Prostate gland (tissue), 2 donors: Measurements from ENCODE around the gene TPCN1. TPM values are rescaled to one million over a fixed set of nuclear protein-coding genes. Genes with fewer than 3 reads are reported as not detected.

Source experiments
- DNase-seq: peaks from one replicate; pipeline ENCODE4 v3.0.0-alpha.2; 2019; ENCODE audit warnings: low spot score
- H3K27ac ChIP-seq, 2 donors: fragments of 200-600 bp; sonication (generic); 2 replicates each; pipeline ENCODE4 v1.5.1; 2017 to 2019
- H3K27me3 ChIP-seq: fragments of 200-600 bp; sonication (generic); replicated peaks from 2 replicates; pipeline ENCODE4 v1.5.1; 2019; ENCODE audit not compliant: insufficient read depth
- H3K36me3 ChIP-seq, 2 donors: fragments of 200-600 bp; sonication (generic); 1 replicate in 1 of 2; 2 replicates in 1 of 2; pipeline versions ENCODE4 v1.5.1 to v1.8.1; 2017 to 2019
- H3K4me1 ChIP-seq: fragments of 200-600 bp; sonication (generic); replicated peaks from 2 replicates; pipeline ENCODE4 v1.5.1; 2019
- H3K4me3 ChIP-seq, 2 donors: fragments of 200-600 bp; sonication (generic); 2 replicates each; pipeline ENCODE4 v1.5.1; 2017 to 2019
- H3K9me3 ChIP-seq: fragments of 200-600 bp; sonication (generic); 2 replicates; pipeline ENCODE4 v1.5.1; 2017
- CTCF ChIP-seq, 4 experiments: fragments of 200-600 bp in 2 of 4; fragments of 450-650 bp in 2 of 4; sonication (generic) in 2 of 4; IDR thresholded peaks; 1 replicate in 3 of 4; 2 replicates in 1 of 4; pipeline ENCODE4 v1.5.1; 2016 to 2019; ENCODE audit warnings: antibody characterized with exemption in 4 of 4, mild to moderate bottlenecking in 2 of 4, moderate library complexity in 2 of 4
- POLR2A ChIP-seq: fragments of 450-650 bp; IDR thresholded peaks from one replicate; pipeline ENCODE4 v1.6.1; 2016; ENCODE audit warnings: antibody characterized with exemption, mild to moderate bottlenecking
- POLR2AphosphoS5 ChIP-seq: sonication (generic); formaldehyde crosslinking; IDR thresholded peaks from one replicate; pipeline ENCODE4 v1.6.1; 2017; ENCODE audit warnings: antibody characterized with exemption
- WGBS: methylation state at CpG from one replicate; pipeline ENCODE4 v1.1.5; 2018; 5-methylcytosine and 5-hydroxymethylcytosine counted together
- intact Hi-C: fragments of 100-400 bp; cut with DNase I; formaldehyde crosslinking; loops from one replicate; pipeline ENCODE4 v1.14.2; 2022
- total RNA-seq, 2 donors: library from RNA; depleted of rRNA; stranded (reverse); fragments of >200 nt; gene quantifications; one replicate each; pipeline ENCODE4 v1.1.0, GENCODE V29; 2016

The TPCN1 gene
- total RNA-seq, 2 donors from 2014 or later: 52.6 to 65.3 TPM

DNA sequence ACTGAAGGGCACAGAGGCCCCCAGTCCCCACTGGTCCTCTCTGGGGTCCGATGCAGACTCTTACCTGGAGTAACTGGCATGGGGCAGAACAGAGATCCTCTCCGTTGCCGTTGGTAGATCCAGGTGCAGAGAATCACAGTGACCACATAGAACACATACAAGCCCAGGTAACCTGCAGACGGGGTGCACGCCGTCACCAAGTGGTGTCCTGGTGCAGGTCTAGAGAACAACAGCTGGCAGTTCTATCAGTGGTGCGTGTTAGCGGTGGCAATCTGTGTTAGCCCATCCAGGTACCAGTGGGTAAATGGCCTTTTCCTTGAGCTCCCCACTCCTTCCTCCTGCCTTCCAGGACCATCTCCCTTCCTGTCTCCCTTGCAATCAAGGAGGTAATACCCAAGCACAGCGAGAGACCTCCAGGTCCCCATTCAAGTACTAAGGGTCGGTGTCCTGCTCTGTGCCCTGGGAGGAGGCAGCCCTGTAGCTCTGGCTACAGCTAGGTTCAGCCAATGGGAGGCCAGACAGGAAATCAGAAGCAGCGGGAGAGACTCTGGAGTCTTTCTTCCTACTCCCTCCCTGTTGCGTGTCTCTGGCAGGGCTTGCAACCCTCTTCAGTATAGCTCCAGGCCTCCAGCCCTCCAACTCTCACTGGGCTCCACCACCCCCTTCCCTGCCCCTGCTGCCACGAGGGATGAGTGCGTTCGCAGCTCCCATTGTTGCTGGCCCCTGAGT, 97.8 kb downstream of the TPCN1 start:
- DNase-seq: no peak
- intact Hi-C loops: loop anchor here (10.0 kb wide), 2 partner anchors 106 to 124 kb away; partner anchors contain the start of gene SDSL
- TF ChIP-seq CTCF (IDR thresholded peaks at IDR 0.05) (no peak), POLR2AphosphoS5 (no peak), POLR2A (no peak)
- H3K9me3 ChIP-seq: no peaks in the 10 kb centered on the region
- no peak overlapping the region for H3K4me3 ChIP-seq
- 92% methylated on average over 15 of the region's 15 CpGs for WGBS
- H3K27me3 ChIP-seq: no peaks in the 10 kb centered on the region
- H3K36me3 ChIP-seq: peaks cover 0 to 8% of the 10 kb centered on the region in 2 donors
- H3K4me1 ChIP-seq: no peaks in the 10 kb centered on the region
- no peak overlapping the region for H3K27ac ChIP-seq

- H3K27ac ChIP-seq: no peak overlapping the region
- TF ChIP-seq CTCF (IDR thresholded peaks at IDR 0.05): no peak
- TF ChIP-seq POLR2AphosphoS5: no peak
- TF ChIP-seq POLR2A: no peak
- intact Hi-C loops: no loop called here
- H3K4me1 ChIP-seq: no peaks in the 10 kb centered on the region
- H3K9me3 ChIP-seq: no peaks in the 10 kb centered on the region
- no peaks in the 10 kb centered on the region for H3K27me3 ChIP-seq
- 94% methylated on average over 12 of the region's 12 CpGs for WGBS
- H3K4me3 ChIP-seq: no peak overlapping the region
- DNase-seq: no peak
- H3K36me3 ChIP-seq: peaks cover 0 to 8% of the 10 kb centered on the region in 2 donors
Measured at GRCh38 chr12:113320401-113320800, 99.1 kb downstream of the TPCN1 start.

- 94% methylated on average over 2 of the region's 2 CpGs for WGBS
- Histone ChIP-seq H3K36me3 (peaks cover 0 to 8% of the 10 kb centered on the region in 2 donors), H3K27me3 (no peaks in the 10 kb centered on the region), H3K4me3 (no peak overlapping the region), H3K4me1 (no peaks in the 10 kb centered on the region), H3K27ac (no peak overlapping the region), H3K9me3 (no peaks in the 10 kb centered on the region)
- DNase-seq: no peak
- intact Hi-C loops: no loop called here
- TF ChIP-seq CTCF (IDR thresholded peaks at IDR 0.05): no peak
- no peak for TF ChIP-seq POLR2A
- TF ChIP-seq POLR2AphosphoS5: no peak
Measured at GRCh38 chr12:113322343-113322742, 101.1 kb downstream of the TPCN1 start.

- TF ChIP-seq POLR2AphosphoS5 (no peak), CTCF (IDR thresholded peaks at IDR 0.05) (no peak), POLR2A (no peak)
- WGBS: 57% methylated on average over 3 of the region's 3 CpGs
- Histone ChIP-seq H3K27ac (no peak overlapping the region), H3K4me1 (no peaks in the 10 kb centered on the region), H3K9me3 (no peaks in the 10 kb centered on the region), H3K27me3 (no peaks in the 10 kb centered on the region), H3K4me3 (no peak overlapping the region), H3K36me3 (no peaks in the 10 kb centered on the region)
- DNase-seq: no peak
- intact Hi-C loops: no loop called here
Measured at GRCh38 chr12:113325916-113326315, 104.7 kb downstream of the TPCN1 start.
